Measurements from ENCODE around the gene COP1.

DNA sequence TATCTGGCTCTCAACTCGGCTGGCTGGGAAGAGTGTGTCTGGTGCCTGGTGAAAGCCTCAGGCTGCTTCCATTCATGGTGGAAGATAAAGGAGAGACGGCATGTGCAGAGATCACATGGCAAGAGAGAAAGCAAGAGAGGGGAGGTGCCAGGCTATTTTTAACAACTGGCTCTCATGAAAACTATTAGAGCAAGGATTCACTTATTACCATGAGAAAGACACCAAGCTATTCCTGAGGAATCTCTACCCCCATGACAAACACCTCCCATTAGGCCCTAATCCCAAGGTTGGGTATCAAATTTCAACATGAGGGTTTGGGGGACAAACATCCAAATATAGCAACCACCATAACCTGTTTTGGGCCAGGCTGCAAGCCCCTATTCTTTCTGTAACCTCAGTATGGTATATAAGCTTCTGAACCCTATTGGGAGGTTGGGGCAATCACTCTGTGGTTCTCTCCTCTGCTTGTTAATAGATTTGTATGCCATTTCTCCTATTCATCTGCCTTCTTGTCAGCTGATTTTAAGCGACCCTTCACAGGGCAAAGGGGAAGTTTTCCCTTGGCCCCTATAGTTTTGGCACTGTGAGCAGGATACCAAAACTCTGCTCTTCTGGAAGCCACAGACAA is 284.7 kb downstream of the COP1 start:
- TF ChIP-seq, protein P1, sequence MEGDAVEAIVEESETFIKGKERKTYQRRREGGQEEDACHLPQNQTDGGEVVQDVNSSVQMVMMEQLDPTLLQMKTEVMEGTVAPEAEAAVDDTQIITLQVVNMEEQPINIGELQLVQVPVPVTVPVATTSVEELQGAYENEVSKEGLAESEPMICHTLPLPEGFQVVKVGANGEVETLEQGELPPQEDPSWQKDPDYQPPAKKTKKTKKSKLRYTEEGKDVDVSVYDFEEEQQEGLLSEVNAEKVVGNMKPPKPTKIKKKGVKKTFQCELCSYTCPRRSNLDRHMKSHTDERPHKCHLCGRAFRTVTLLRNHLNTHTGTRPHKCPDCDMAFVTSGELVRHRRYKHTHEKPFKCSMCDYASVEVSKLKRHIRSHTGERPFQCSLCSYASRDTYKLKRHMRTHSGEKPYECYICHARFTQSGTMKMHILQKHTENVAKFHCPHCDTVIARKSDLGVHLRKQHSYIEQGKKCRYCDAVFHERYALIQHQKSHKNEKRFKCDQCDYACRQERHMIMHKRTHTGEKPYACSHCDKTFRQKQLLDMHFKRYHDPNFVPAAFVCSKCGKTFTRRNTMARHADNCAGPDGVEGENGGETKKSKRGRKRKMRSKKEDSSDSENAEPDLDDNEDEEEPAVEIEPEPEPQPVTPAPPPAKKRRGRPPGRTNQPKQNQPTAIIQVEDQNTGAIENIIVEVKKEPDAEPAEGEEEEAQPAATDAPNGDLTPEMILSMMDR (IDR thresholded peaks at IDR 0.05), result no peak
- no peak for TF ChIP-seq POLR2A (IDR thresholded peaks at IDR 0.05)
